Transverse colon (tissue), 4 donors: ENCODE results near the gene ZFYVE21. TPM values are rescaled to one million over a fixed set of nuclear protein-coding genes. Genes with fewer than 3 reads are reported as not detected.

Source experiments
- DNase-seq: peaks from one replicate; pipeline ENCODE4 v3.0.0-alpha.2; 2019
- H3K27ac ChIP-seq, 4 donors: fragments of 200-600 bp; sonication (generic); 2 replicates each; pipeline ENCODE4 v1.5.1; 2016 to 2018; ENCODE audit warnings: inconsistent platforms in 4 of 4
- H3K27me3 ChIP-seq: fragments of 200-600 bp; sonication (generic); 2 replicates; pipeline ENCODE4 v1.5.1; 2017; ENCODE audit warnings: inconsistent platforms
- H3K36me3 ChIP-seq, 4 donors: fragments of 200-600 bp; sonication (generic); 2 replicates each; pipeline ENCODE4 v1.5.1; 2017 to 2019; ENCODE audit warnings: inconsistent platforms in 4 of 4
- H3K4me1 ChIP-seq, 4 donors: fragments of 200-600 bp; sonication (generic); 2 replicates each; pipeline ENCODE4 v1.5.1; 2017 to 2020; ENCODE audit warnings: inconsistent platforms in 4 of 4
- H3K4me3 ChIP-seq, 4 donors: fragments of 200-600 bp; sonication (generic); 1 replicate in 1 of 4; 2 replicates in 3 of 4; pipeline versions ENCODE4 v1.5.1 to v1.6.1; 2017 to 2019; ENCODE audit warnings: inconsistent platforms in 4 of 4
- H3K9me3 ChIP-seq, 2 donors: fragments of 200-600 bp; sonication (generic); 2 replicates each; pipeline ENCODE4 v1.5.1; 2017 to 2019; ENCODE audit warnings: inconsistent platforms in 2 of 2
- EP300 ChIP-seq: sonication (generic); formaldehyde crosslinking; IDR thresholded peaks from one replicate; pipeline ENCODE4 v1.6.1; 2017; ENCODE audit warnings: antibody characterized with exemption, low read depth
- POLR2A ChIP-seq: fragments of 450-650 bp; IDR thresholded peaks from one replicate; pipeline ENCODE4 v1.6.1; 2016; ENCODE audit warnings: antibody characterized with exemption, mild to moderate bottlenecking, moderate library complexity
- POLR2AphosphoS5 ChIP-seq, 3 donors: sonication (generic); formaldehyde crosslinking; IDR thresholded peaks; one replicate each; pipeline ENCODE4 v1.6.1; 2016; ENCODE audit warnings: antibody characterized with exemption in 3 of 3
- WGBS, 2 donors: methylation state at CpG; one replicate each; pipeline ENCODE4 v1.1.5; 2018; ENCODE audit warnings: low coverage in 1 of 2; 5-methylcytosine and 5-hydroxymethylcytosine counted together
- in situ Hi-C, 4 donors: fragments of 200-750 bp; cut with MboI; loops; one replicate each; pipeline versions ENCODE4 v1.15.0 to v1.15.1; 2017; ENCODE audit warnings: low sequenced_read_pairs in 3 of 4, low pct_ligation_motif_present in 1 of 4, low pct_unique_long_range_greater_than_20kb in 1 of 4
- intact Hi-C: fragments of 100-400 bp; cut with DNase I; formaldehyde crosslinking; loops from one replicate; pipeline ENCODE4 v1.15.1; 2023; ENCODE audit warnings: low total_unique reads
- total RNA-seq, 4 donors: library from RNA; depleted of rRNA; stranded (reverse); fragments of >200 nt; gene quantifications; one replicate each; pipeline ENCODE4 v1.1.0, GENCODE V29; 2016
- TF ChIP-seq, protein P1 (sequence below), 5 experiments: fragments of 200-600 bp in 3 of 5; fragments of 450-650 bp in 2 of 5; sonication (generic) in 3 of 5; IDR thresholded peaks; 1 replicate in 2 of 5; 2 replicates in 3 of 5; pipeline ENCODE4 v1.5.1; 2016 to 2017; ENCODE audit warnings: antibody characterized with exemption in 5 of 5, inconsistent platforms in 3 of 5, mild to moderate bottlenecking in 2 of 5, moderate library complexity in 1 of 5

Gene ZFYVE21
- 100 to 1,000 TPM in 2 of 4 donors, 10 to 100 TPM in 2; 90.2 to 214 (median 137) TPM for total RNA-seq

DNA sequence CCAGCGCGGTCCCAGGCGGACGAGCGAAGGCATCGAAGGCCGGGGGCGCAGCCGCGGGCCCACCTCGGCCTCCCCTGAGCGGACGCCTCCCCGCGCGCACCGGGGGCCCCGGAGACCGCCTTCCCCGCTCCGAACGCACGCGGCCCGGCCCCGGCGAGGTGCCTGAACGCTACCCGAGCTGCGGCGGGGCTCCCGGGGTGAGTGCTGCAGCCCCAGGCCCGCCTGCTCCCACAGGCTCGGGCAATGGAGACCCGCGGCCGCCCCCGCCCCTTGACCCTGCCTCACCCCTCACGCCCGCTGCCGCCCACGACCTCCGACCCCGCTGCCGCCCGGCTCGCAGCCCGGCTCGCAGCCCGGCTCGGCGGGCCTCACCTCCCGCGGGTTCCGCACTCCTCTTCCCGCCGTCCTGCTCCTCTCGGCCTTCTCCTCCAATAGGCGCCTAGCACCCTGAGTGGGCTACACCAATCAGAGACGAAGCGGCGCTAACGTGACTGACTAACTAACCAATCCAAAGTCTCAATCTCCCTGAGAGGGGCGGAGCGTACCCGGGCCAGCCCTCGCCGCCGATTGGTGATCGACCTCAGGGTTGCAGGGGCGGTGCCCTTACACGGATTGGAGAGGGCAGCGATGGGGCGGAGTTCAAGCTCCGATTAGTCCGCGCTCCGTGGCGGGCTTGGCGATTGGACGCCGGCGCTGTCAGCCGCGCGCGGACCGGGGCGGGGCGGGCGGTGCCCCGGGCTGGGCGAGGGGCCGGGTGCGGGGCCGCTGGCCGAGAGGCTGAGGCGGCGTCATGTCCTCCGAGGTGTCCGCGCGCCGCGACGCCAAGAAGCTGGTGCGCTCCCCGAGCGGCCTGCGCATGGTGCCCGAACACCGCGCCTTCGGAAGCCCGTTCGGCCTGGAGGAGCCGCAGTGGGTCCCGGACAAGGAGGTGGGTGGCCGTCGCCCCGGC, at the start of gene ZFYVE21, which contains the start of gene XRCC3:
Gene ZFYVE21, plus strand, starts transcription at position 759 of the 949 bp plus-strand sequence. Its CDS starts 32 bp downstream, at position 791.
Gene XRCC3, minus strand, starts transcription at position 400 of the 949 bp plus-strand sequence. CDS start 4,364 bp downstream, outside the sequence.
- WGBS, 2 donors, result 1% methylated on average over 81 of the region's 121 CpGs; no CpG with 5 or more reads in 1 of the 2 donors
- intact Hi-C loops, result loop anchor here (10.0 kb wide), 1 partner anchor 141 kb away; no protein-coding TSS in a partner anchor

DNA sequence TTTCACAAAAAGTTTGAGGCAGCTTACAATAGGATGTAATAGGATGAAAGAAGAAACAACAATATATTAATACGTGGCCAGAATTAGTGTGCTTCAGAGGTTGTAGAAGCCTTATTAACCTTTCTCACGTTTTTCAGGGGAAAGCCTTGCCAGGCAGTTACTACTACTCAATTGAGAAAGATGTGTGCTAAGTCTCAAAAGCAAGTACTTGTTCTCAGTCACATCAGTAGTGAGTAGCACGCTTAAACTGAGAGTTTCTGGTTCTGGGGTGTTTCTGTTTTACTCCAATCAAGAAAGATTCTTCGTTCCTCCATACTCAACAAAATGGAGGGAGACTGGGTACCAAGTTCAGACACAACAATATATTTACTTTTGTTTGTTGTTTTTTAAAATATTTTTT, 47.9 kb upstream of the ZFYVE21 start:
- DNase-seq, result no peak
- Histone ChIP-seq H3K36me3 (peaks cover 0 to 81% (median 31%) of the 10 kb centered on the region in 4 donors), H3K4me3 (no peak overlapping the region), H3K4me1 (peaks cover 0 to 5% (median 0%) of the 10 kb centered on the region in 4 donors), H3K9me3 (no peaks in the 10 kb centered on the region), H3K27me3 (no peaks in the 10 kb centered on the region), H3K27ac (no peak overlapping the region)
- 80 to 82% methylated on average over 3 to 4 of the region's 4 CpGs for WGBS, 2 donors
- intact Hi-C loops (no loop called here), in situ Hi-C loops (no loop called here)
- TF ChIP-seq, protein P1, sequence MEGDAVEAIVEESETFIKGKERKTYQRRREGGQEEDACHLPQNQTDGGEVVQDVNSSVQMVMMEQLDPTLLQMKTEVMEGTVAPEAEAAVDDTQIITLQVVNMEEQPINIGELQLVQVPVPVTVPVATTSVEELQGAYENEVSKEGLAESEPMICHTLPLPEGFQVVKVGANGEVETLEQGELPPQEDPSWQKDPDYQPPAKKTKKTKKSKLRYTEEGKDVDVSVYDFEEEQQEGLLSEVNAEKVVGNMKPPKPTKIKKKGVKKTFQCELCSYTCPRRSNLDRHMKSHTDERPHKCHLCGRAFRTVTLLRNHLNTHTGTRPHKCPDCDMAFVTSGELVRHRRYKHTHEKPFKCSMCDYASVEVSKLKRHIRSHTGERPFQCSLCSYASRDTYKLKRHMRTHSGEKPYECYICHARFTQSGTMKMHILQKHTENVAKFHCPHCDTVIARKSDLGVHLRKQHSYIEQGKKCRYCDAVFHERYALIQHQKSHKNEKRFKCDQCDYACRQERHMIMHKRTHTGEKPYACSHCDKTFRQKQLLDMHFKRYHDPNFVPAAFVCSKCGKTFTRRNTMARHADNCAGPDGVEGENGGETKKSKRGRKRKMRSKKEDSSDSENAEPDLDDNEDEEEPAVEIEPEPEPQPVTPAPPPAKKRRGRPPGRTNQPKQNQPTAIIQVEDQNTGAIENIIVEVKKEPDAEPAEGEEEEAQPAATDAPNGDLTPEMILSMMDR (IDR thresholded peaks at IDR 0.05), result no peak
- TF ChIP-seq POLR2A (no peak), POLR2AphosphoS5 (IDR thresholded peaks at IDR 0.05) (no peak), EP300 (no peak)

More for the DNA sequence above, at the start of gene ZFYVE21, which contains the start of gene XRCC3:
- no peaks in the 10 kb centered on the region for H3K9me3 ChIP-seq
- H3K36me3 ChIP-seq, result no peaks in the 10 kb centered on the region
- peak within 1 kb of the TSS; percentile 56 to 96 (median 87) for H3K4me3 ChIP-seq
- in situ Hi-C loops, result no loop called here
- H3K4me1 ChIP-seq, result peaks cover 26 to 59% (median 45%) of the 10 kb centered on the region in 4 donors
- no peaks in the 10 kb centered on the region for H3K27me3 ChIP-seq
- peak; percentile 100 for DNase-seq
- H3K27ac ChIP-seq, result peak within 1 kb of the TSS; percentile 91 to 97 (median 92)
- TF ChIP-seq, protein P1 (IDR thresholded peaks at IDR 0.05), result no peak
- TF ChIP-seq POLR2AphosphoS5 (IDR thresholded peaks at IDR 0.05) (peak; percentile 81 to 87 (median 83)), POLR2A (peak; percentile 61)

DNA sequence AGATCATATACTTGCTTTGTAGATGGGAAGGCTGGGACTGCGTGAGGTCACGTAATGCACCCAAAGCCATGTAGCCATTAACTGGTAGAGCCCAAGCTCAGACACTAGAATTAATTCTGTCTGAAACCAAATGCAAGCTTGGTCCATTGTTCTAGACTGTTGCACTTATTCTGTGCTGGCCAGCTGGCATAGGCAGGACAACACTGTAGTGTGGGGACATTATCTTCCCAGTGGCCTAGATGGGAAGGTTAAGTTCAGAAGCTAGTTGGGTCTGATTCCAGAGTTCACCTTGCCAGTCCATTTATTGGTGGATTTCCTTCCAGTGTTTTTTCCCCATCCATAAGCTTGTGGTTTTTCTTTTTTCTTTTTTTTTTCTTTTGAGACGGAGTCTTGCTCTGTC, 47.5 kb upstream of the ZFYVE21 start:
- intact Hi-C loops, result no loop called here
- Histone ChIP-seq H3K4me3 (no peak overlapping the region), H3K27ac (no peak overlapping the region), H3K9me3 (no peaks in the 10 kb centered on the region), H3K4me1 (peaks cover 0 to 5% (median 0%) of the 10 kb centered on the region in 4 donors), H3K36me3 (peaks cover 2 to 83% (median 33%) of the 10 kb centered on the region in 4 donors), H3K27me3 (no peaks in the 10 kb centered on the region)
- TF ChIP-seq EP300, result no peak
- TF ChIP-seq, protein P1 (IDR thresholded peaks at IDR 0.05), result no peak
- no peak for TF ChIP-seq POLR2A
- TF ChIP-seq POLR2AphosphoS5 (IDR thresholded peaks at IDR 0.05), result no peak
- WGBS, 2 donors, result 100% methylated on average over 3 of the region's 3 CpGs
- in situ Hi-C loops, result no loop called here
- DNase-seq, result no peak

DNA sequence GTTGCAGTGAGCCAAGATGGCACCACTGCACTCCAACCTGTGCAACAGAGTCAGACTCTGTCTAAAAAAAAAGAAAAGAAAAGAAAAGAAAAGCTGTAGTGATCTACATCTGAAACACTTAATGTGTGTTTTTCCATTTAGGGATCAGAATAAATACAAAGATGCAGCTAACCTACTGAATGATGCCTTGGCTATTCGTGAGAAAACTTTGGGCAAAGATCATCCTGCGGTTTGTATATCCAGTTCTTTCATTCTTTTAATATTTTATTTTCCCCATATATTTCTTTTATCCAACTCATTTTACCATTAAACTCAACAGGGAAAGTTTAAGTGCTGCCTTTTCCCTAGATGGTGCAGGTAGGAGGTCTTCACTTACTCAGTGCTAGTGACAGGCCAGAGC, 46.2 kb upstream of the ZFYVE21 start:
- H3K4me3 ChIP-seq, result no peak overlapping the region
- WGBS, 2 donors, result 90 to 95% methylated on average over 2 of the region's 2 CpGs
- no peak overlapping the region for H3K27ac ChIP-seq
- H3K36me3 ChIP-seq, result peaks cover 2 to 85% (median 41%) of the 10 kb centered on the region in 4 donors
- H3K4me1 ChIP-seq, result no peaks in the 10 kb centered on the region
- no peaks in the 10 kb centered on the region for H3K27me3 ChIP-seq
- in situ Hi-C loops (no loop called here), intact Hi-C loops (no loop called here)
- DNase-seq, result no peak
- no peaks in the 10 kb centered on the region for H3K9me3 ChIP-seq
- TF ChIP-seq POLR2AphosphoS5 (IDR thresholded peaks at IDR 0.05), result no peak
- no peak for TF ChIP-seq EP300
- TF ChIP-seq POLR2A, result no peak
- TF ChIP-seq, protein P1 (IDR thresholded peaks at IDR 0.05), result no peak
